ENCODE results near the gene RPL18A.
A peak's percentile ranks its signal among the peaks of the same experiment; 100 is the strongest.
"Not testable (repeated sequence)": the region's sequence is repeated elsewhere in the genome, so short reads cannot be mapped to it uniquely, and the experiment has no call there.

Gene RPL18A

DNA sequence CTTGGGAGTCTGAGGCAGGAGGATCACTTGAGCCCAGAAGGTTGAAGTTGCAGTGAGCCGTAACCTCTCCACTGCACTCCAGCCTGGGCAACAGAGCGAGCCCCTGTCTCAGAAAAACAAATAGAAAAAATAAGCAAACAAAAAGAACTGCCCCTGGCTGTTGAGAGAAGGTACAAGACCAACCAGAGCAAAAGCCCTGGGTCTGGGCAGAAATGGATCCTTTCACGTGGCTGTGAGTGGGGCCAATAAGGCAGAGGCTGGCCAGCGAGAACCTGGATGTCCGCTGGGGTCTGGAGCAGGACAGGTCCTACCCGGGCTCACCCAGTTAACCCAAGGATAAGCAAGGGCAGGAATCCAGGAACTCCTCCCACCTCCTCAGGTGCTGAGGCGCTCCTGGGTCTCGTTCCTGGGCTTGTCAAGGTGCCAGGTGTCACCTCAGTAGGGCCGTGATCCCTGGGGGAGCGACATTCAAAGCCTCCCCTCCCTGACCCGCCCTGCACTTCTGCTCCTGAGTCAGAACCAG is 7.3 kb downstream of the RPL18A start:
- no peak for DNase-seq

DNA sequence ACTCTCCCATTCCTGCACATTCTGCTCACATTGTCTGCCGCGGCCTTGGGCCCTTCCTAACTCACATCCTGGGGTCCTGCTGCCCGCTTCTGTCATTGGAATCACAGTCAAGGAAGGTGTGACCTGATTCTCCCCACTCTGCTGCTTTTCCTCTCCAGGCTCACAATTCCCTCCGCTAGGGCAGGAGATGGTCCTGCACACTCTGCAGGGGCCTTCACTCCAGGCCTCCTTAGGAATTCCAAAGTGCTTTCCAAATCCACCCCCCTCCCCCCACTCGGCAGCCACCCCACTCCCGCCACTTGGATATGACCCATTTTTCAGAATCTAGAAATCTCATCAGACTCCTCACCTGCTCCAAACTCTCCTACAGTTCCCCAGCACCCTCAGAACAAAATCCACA is 9.0 kb downstream of the RPL18A start:
- no peak for DNase-seq

DNA sequence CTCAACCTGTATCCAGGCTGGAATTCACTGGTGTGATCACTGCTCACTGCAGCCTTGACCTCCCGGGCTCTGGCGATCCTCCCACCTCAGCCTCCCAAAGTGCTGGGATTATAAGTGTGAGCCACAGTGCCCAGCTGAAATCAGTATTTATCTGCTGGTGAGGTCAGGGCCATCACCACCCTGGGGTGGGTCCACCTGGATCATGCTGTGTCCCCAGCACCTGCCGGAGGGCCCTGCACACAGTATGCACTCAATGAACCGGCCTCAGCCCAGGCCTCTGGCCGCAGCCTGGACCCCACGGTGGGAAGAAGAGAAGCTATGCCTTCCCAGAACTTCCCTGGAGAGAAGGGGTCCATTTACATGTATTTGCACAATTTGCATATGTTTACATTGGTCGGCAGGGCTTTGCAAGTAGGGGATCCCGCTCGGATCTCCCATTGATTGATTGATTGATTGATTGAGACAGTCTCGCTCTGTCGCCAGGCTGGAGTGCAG is 9.5 kb downstream of the RPL18A start:
- DNase-seq, result no peak

DNA sequence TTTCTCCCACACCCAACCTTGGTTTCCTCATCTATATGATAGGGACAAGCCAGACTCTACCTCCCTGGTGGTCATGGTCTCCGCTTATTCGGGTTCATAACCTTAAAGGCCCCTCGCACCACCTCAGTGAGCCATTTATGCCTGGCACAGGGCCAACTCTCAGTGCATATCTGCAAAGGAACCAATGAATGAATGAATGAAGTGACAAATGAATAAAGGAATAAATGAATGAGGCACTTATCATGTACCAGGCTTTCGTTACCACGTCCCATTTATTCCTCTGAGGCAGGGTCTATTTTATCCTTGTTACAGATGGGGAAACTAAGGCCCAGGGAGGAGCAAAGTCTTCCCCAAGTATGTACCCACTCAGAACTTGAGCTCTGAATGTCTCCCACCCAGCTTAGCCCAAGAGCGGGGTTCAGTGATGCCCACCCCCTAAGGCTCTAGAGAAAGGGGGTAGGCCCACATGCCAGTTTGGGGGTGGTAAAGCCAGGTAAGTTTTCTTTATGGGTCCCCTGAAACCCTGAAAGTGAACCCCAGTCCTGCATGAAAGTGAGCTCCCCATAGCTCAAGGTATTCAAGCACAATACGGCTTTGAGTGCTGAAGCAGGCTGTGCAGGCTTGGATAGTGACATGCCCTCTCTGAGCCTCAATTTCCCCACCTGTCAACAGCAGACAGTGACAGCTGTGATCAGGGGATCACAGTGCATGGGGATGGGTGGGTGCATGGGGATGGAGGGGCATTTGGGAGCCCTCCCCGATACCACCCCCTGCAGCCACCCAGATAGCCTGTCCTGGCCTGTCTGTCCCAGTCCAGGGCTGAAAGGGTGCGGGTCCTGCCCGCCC is 11.5 kb downstream of the RPL18A start:
- no peak for DNase-seq

DNA sequence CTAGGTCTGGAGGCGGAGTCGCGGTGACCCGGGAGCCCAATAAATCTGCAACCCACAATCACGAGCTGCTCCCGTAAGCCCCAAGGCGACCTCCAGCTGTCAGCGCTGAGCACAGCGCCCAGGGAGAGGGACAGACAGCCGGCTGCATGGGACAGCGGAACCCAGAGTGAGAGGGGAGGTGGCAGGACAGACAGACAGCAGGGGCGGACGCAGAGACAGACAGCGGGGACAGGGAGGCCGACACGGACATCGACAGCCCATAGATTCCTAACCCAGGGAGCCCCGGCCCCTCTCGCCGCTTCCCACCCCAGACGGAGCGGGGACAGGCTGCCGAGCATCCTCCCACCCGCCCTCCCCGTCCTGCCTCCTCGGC is 12.2 kb downstream of the RPL18A start, which contains the start of gene SLC5A5:
SLC5A5 (plus strand) TSS at position 68 of the 373 bp plus-strand sequence. CDS start 375 bp downstream, outside the sequence.
- DNase-seq, result no peak

DNA sequence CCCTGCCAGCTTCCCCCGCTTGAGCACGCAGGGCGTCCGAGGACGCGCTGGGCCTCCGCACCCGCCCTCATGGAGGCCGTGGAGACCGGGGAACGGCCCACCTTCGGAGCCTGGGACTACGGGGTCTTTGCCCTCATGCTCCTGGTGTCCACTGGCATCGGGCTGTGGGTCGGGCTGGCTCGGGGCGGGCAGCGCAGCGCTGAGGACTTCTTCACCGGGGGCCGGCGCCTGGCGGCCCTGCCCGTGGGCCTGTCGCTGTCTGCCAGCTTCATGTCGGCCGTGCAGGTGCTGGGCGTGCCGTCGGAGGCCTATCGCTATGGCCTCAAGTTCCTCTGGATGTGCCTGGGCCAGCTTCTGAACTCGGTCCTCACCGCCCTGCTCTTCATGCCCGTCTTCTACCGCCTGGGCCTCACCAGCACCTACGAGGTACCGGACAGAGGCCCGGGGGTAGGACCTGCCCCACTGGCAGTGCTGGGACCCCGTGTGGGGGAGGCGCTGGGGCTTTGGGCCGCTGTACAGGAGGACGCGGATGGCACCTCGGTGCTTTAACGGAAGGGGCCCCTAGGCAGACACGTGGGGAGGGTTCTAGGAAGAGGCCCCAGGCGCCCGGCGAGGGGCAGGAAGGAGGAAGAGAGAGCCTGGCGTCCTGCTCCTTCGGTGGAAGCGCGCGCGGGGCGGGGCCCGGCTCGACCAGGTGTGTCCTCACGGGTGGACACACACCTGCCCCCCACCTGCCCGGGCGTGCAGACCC is 12.7 kb downstream of the RPL18A start:
- DNase-seq, result no peak

DNA sequence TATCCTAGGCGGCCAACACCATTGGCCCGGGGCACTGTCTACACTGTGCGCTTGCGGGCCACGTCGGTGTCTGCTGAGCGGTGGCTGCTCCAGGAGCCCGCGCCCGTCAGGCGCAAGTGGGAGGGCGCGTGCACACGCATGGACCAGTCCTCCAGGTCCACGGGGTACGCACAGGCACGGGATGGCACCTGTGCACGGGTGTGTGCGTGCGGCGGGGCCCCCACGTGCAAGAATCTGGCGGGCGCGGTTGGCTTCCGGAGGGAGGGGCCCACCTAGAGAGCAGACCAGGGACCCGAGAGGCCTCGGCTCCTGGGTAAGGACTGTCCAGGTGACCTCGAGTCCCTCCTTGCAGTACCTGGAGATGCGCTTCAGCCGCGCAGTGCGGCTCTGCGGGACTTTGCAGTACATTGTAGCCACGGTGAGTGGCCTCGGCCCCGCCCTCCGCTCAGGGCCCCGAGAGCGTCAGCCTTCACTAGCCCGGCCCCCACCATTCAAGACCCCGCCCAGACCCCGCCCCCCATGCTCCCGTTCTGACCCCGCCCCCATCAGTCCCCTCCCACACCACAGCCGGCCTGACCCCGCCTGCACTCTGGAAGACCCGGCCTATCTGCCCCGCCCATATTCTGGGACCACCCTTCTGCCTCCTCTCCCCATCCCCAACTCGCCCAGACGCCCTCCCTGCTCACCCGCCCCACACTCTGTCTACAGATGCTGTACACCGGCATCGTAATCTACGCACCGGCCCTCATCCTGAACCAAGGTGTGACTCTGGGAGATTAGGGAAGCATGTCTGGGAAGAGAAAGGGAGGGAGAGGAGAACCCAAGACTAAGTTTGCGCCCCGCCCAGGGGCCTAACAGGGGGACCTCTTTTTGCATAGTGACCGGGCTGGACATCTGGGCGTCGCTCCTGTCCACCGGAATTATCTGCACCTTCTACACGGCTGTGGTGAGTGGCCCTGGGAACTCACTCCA is 14.4 kb downstream of the RPL18A start:
- DNase-seq, result peak; percentile 4

DNA sequence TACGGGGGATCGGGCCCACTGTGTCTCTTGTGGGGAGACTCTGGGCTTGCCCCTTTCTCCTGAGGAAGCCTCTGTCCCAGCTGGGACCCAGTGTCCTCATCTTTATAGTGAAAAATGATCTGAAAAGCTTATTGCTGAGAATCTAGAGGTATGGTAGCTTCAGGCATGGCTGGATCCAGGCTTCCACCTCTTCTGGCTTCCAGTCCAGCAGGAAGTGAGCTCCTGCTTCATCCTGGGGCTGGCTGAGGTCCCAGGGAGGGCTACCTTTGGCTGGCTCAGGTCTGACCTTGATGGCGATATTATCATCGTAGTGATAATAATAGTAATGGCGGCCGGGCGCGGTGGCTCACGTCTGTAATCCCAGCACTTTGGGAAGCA is 15.0 kb downstream of the RPL18A start:
- no peak for DNase-seq

DNA sequence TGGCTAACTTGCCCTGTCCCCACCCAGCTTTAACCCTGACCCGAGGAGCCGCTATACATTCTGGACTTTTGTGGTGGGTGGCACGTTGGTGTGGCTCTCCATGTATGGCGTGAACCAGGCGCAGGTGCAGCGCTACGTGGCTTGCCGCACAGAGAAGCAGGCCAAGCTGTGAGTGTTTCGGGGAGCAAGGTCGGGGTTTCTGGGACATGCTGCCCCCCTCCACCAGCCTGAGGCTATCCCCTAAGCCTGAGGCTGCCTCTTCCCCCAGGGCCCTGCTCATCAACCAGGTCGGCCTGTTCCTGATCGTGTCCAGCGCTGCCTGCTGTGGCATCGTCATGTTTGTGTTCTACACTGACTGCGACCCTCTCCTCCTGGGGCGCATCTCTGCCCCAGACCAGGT is 18.0 kb downstream of the RPL18A start:
- DNase-seq, result no peak

DNA sequence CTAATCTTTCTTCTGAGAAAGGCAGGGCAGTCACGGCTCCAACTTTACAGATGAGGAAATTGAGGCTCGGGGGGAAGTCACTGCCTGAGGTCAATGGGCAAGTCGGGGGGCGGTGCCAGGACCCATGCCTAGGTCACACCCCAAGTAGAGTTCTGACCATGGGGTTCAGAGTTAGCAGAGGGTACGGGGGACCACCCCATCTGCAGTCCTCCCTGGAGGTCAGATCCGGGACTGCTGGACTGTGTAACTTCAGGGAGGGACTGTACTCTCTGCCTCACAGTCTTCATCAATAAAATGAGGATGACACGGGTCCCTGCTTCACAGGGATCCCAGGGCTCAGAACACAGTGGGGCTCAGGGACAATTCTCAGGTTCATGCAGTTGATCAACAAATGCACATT is 19.8 kb downstream of the RPL18A start:
- no peak for DNase-seq

DNA sequence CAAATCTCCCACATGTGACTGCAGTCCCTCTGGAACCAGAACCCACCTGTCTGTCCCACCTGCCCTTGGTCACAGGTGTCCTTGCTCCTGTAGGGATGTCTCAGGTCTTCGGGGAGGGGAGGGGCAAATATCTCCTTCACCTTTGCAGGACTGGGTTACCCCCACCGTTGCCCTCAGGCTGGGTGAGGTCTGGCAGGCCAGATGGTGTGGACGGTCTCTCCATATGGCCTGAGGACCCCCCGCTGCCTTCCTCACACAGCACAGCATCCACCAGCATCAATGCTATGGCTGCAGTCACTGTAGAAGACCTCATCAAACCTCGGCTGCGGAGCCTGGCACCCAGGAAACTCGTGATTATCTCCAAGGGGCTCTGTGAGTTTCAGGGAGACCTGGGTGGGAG is 22.0 kb downstream of the RPL18A start:
- no peak for DNase-seq

DNA sequence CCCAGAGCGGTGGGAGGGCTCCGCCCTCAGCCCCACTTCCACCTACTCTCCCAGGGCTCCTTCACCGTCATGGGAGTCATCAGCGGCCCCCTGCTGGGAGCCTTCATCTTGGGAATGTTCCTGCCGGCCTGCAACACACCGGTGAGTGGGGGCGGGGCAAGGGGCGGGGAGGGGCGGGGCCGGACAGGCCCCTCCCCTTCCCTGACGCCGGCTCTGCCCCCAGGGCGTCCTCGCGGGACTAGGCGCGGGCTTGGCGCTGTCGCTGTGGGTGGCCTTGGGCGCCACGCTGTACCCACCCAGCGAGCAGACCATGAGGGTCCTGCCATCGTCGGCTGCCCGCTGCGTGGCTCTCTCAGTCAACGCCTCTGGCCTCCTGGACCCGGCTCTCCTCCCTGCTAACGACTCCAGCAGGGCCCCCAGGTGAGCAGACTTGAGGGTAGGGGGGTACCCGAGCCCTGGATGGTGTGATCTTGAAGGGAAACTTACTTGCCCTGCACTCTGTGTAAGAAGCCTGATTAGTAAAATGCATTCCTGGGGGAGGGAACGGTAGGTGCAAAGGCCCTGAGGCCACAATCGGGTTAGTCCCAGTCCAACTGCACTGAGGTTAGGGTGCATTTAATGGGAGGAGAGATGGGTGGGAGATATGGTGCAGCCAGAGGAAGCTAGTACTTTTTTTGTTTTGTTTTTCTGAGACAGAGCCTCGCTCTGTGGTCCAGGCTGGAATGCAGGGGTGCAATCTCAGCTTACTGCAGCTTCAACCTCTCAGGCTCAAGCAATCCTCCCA is 24.1 kb downstream of the RPL18A start:
- no peak for DNase-seq

DNA sequence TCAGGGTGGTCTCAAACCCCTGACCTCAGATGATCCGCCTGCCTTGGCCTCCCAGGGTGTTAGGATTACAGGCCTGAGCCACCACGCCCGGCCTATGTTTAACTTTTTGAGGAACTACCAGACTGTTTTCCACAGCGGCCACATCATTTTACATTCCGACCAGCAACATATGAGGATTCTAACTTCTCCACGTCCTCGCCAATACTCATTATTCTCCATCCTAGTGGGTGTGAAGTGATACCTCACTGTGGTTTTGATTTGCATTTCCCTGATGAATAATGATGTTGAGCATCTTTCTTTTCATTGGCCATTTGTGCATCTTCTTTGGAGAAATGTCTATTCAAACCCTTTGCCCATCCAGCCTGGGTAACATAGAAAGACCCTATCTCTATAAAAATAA is 26.8 kb downstream of the RPL18A start:
- no peak for DNase-seq

DNA sequence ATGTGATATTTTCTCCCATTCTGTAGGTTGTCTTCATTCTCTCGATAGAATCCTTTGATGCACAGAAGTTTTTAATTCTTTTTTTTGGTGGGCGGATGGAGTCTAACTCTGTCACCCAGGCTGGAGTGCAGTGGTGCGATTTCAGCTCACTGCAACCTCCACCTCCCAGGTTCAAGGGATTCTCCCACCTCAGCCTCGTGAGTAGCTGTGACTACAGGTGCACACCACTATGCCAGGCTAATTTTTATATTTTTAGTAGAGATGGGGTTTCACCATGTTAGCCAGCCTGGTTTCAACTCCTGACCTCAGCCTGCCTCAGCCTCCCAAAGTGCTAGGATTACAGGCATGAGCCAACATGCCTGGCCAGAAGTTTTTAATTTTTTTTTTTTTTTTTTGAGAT is 27.5 kb downstream of the RPL18A start:
- DNase-seq, result not testable (repeated sequence)

DNA sequence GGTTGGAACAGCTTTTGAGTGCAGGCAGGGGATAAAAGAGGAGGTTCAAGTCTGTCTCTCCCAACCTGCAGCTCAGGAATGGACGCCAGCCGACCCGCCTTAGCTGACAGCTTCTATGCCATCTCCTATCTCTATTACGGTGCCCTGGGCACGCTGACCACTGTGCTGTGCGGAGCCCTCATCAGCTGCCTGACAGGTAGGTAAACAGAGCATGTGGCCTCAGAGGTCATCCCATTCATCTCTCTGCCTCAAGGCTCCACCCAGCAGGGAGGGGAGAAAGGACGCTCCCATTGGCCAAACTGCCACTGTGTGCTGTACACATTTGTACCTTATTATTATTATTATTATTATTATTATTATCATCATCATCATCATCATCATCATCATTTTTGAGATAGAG is 28.6 kb downstream of the RPL18A start:
- no peak for DNase-seq

DNA sequence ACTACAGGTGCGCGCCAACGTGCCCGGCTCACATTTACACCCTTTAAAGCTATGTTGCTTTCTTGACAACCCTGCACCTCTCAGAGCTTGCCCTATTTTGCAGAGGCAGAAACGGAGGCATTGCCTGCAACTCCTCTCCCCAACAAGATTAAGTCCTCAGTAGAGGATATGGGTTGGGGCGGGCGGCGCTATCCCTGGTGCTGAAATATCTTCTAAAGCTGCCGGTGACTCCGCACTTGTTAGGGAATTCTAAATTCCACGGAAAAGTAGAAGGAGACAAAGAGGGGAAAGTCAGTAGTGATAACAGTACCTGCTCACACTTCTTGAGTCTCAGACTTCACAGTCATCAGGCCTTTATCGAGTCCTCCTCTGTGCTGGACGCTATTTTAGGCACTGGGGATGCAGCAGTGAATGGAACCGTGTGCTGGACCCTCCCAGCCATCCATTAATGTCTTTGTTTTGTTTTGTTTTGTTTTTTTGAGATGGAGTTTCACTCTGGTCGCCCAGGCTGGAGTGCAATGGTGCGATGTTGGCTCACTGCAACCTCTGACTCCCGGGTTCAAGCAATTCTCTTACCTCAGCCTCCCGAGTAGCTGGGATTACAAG is 30.0 kb downstream of the RPL18A start:
- no peak for DNase-seq

DNA sequence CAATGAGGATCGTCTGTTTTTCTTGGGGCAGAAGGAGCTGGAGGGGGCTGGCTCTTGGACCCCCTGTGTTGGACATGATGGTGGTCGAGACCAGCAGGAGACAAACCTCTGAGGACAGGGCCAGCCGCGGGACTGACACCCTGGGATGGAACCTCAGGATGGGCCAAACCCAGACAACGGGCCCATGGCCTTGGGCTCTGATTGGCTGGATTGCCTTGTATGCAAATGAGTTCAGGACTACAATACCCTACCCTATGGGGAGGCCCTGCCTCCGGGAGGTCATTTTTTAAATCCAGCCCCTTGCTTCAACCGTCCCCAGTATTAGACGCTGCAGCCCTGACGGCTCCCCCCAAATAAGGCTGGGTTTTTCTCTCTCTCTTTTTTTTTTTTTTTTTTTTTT is 34.1 kb downstream of the RPL18A start:
- no peak for DNase-seq

DNA sequence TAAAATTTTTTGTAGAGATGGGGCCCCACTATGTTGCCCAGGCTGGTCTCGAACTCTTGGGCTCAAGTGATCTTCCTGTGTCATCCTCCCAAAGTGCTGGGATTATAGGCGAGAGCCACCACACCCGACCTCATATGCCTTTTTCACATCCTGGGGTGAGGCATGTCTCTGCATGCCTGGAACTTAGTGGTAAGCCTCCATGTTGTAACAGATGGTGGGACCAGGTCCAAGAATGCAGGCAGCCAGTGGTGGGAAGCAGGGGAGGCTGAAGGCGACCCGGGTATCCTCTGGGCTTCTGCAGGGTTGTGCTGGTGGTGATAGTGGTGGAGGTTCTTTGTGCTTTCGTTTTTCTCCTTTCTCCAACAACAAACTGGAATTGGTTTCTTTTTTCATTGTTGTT is 43.0 kb downstream of the RPL18A start:
- DNase-seq, result no peak

DNA sequence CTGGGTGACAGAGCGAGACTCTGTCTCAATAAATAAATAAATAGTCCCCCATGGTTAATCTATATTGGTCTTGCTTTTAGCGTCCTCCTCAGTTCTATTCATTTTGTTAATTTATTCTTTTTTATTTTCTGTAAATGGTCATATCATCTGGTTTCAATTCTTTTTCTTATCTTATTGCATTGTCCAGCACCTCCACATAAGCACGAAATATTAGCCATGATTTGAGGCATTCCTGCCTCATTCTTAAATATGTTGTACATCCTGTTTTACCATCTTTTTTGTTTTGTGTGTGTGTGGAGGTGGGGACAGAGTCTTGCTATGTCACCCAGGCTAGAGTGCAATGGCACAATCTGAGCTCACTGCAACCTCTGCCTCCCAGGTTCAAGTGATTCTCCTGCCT is 48.5 kb downstream of the RPL18A start:
- no peak for DNase-seq

DNA sequence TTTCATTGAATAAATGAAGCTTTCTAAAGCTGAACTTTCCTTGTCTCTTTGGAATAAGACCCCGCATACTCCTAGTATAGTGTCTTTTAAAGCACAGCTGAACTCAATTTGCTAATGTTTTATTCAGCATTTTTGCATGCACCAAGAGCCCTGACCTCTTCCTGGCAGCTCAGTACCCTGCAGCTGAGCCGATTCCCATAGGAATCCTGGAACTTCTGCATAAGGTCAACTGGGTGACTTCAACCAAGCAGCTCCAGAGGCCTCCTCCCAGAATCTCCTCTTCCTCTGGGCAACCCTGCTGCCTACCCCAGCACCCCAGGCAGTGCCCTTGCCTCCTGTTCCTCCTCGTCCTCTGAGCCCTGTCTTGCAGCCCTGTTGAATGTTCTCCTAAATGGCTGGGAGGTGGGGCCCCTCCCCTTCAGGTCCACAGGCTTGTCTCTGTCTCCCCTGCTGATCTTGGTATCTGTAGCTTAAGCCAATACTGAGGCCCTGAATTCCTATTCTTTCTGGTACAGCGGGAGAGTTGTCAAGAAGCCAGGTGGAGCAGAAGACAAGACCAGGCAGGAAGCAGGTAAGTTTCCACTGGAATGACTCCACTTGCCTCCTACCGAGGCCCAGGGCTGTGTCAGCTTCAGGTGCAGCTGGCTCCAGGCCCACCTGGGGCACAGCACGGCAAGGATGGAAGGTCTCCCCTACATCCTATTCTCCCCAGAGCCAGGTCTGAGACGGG is 49.5 kb downstream of the RPL18A start:
- DNase-seq, result no peak
